Activated CD8-positive, alpha-beta memory T cell treated with anti-CD3 and anti-CD28 coated beads, Interleukin-2, amount 50 U/mL, for 4 hours (primary cell): Measurements from ENCODE around the gene ZNF213.
"Not testable (repeated sequence)": the region's sequence is repeated elsewhere in the genome, so short reads cannot be mapped to it uniquely, and the experiment has no call there.

Source experiments
- DNase-seq: peaks from one replicate; pipeline ENCODE4 v3.0.0-alpha.2; 2020

ZNF213 gene

GRCh38 chr16:3171181-3171854 is 36.5 kb downstream of the ZNF213 start:
- DNase-seq = peak; percentile 76

GRCh38 chr16:3171855-3172593 is 37.2 kb downstream of the ZNF213 start:
- peak; percentile 47 for DNase-seq

GRCh38 chr16:3173892-3174617 is 39.2 kb downstream of the ZNF213 start:
- DNase-seq = no peak

GRCh38 chr16:3174618-3175148 is 39.9 kb downstream of the ZNF213 start:
- no peak for DNase-seq

GRCh38 chr16:3175157-3176093 is 40.6 kb downstream of the ZNF213 start:
- DNase-seq = no peak

- DNase-seq = no peak
These were observed 44.8 kb downstream of the ZNF213 start for GRCh38 chr16:3179651-3180050.

- no peak for DNase-seq
These were observed 45.6 kb downstream of the ZNF213 start for GRCh38 chr16:3180445-3180878.

GRCh38 chr16:3182293-3182607 is 47.4 kb downstream of the ZNF213 start:
- not testable (repeated sequence) for DNase-seq

- peak; percentile 38 for DNase-seq
These were observed 48.0 kb downstream of the ZNF213 start for GRCh38 chr16:3182608-3183444.

- DNase-seq = no peak
These were observed 48.8 kb downstream of the ZNF213 start for GRCh38 chr16:3183445-3184139.

GRCh38 chr16:3186946-3187690 is 52.3 kb downstream of the ZNF213 start:
- DNase-seq = no peak

GRCh38 chr16:3187798-3188674 is 53.2 kb downstream of the ZNF213 start, which contains the start of gene OR1F1:
OR1F1 (plus strand) TSS chr16:3188204.
- DNase-seq = peak; percentile 47

- no peak for DNase-seq
These were observed 53.8 kb downstream of the ZNF213 start for GRCh38 chr16:3188675-3188924.

GRCh38 chr16:3188925-3189825 is 54.3 kb downstream of the ZNF213 start:
- no peak for DNase-seq

- no peak for DNase-seq
These were observed 55.0 kb downstream of the ZNF213 start for GRCh38 chr16:3189869-3190268.

GRCh38 chr16:3190949-3191353 is 56.1 kb downstream of the ZNF213 start:
- no peak for DNase-seq
